Measurements from ENCODE around the gene DEFB108B.
"Not testable (repeated sequence)": the region's sequence is repeated elsewhere in the genome, so short reads cannot be mapped to it uniquely, and the experiment has no call there.

DEFB108B gene, protein sequence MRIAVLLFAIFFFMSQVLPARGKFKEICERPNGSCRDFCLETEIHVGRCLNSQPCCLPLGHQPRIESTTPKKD
- 0 reads per million in 2 donors for total RNA-seq

DNA sequence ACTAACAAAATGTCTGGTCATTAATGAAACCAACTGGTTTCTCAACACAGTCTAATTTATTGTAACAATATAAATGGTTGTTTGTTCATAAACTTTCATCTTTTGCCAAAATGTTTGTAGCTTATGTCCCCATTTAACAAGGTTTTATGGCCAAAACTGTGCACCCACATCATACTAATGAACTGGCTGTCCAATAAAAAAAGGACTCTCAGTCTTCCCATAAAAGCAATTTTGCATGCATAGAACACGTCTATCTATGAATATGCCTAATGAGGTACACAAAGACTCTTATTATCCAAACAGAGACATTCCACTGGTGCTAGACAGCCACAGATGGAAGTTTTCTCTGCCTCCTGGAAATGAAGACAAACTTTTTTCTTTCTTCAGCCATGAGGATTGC, at the start of gene DEFB108B:
TSS of gene DEFB108B (plus strand) at position 390 of the 400 bp plus-strand sequence. CDS start at position 390, 0 bp downstream.
- not testable (repeated sequence) for DNase-seq

DNA sequence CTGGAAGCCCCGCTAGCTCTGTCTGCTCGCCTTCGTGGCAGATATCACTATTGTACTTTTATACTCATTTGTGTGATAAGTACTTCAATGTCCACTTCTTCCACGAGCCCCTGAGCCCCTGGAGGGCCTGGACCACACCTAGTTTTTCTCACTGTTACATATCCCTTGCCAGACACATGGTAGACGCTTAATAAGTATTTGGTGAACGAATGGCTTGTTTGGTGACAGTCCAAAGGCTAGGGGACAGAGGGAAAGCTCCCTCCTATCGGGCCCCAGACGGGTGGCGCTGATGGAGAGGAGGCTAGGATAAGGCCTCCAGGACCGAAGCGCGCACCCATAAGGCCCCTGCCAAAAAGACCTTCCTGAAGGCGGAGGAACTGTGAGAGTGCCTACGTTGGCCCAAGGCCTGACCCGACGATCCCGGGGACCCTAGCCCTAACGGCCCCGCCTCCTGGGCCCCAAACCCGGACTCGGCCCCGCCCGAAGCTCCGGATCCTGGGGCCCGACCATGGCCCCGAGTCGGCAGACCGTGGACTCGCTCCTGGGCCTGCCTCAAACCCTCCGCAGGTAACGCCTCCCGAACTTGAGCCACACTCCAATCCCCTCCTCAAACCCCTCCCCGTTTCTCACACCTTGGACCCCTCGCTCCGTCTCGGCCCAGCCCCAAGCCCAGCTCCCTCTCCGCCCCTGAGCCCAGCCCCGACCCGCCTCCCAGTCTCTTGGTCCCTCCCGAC, 46.7 kb upstream of the DEFB108B start:
- DNase-seq: not testable (repeated sequence)

DNA sequence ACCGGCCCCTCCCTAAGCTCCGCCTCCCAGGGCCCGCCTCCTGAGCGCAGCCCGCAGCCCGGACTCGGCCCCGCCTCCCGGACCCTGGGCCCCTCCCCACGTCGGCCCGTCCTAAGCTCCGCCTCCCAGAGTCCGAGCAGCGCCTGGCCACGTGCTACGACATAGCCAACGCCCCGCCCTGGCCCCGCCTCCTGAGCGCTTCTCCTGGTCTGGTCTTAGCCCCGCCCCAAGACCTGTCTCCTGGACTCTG, 46.2 kb upstream of the DEFB108B start:
- DNase-seq: peak; percentile 94

DNA sequence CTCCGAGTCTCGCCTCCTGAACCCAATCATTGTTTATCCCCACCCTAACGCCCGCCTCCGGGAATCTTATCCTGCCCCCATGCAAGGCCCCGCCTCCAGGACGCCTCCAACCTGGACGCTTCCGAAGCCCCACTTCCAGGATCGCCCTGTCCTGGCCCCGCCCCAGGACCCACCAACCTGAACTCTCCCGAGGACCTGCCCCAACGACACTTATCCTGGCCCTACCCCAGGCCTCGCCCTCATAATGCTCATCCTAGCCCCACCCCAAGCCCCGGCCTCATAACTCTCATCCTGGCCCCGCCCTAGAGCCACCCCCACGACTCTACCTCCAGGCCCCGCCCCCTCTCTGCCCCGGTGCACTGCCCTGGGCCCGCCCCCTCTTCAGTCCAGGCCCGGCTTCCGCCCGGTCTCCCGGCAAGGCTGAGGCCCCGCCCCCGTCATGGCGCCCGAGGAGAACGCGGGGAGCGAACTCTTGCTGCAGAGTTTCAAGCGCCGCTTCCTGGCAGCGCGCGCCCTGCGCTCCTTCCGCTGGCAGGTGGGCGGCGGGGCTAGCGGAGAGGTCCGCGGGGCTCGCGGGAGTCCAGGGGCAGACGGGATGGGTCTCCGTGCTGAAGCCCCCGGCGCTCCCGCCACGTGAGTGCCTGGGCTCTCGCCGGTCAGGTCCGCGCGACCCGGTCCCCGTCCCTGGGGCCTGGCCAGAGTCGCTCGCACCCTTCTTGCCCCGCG, 45.7 kb upstream of the DEFB108B start:
- peak; percentile 78 for DNase-seq

DNA sequence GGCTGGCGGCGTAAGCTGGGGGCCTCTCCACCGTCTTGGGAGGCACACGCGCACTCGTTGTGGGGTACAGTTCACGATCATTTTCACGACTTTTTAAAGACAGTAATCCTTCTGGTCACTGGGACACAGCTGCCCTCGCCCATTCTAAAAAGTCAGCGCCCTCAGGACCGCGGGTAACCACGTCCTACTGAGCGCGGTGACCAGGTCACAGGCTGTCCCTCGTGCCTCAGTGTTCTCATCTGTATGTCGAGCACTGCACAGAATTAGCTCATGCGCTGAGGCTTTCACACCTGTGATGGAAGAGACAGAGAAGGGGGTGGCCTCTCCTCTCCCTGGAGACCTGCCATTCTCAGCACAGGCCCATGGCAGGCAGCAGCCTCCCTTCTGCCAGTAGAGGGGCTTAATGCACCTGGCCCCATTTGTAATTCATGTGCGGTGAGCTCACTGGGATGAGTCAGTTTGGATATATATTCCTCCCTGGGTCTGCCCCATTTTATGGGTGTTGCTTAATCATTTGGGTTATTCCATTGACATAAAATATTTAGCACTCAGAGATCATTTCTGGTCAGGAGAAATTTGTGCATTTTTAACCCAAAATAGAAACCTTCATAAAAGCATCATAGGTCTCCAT, 45.1 kb upstream of the DEFB108B start:
- DNase-seq: not testable (repeated sequence)

DNA sequence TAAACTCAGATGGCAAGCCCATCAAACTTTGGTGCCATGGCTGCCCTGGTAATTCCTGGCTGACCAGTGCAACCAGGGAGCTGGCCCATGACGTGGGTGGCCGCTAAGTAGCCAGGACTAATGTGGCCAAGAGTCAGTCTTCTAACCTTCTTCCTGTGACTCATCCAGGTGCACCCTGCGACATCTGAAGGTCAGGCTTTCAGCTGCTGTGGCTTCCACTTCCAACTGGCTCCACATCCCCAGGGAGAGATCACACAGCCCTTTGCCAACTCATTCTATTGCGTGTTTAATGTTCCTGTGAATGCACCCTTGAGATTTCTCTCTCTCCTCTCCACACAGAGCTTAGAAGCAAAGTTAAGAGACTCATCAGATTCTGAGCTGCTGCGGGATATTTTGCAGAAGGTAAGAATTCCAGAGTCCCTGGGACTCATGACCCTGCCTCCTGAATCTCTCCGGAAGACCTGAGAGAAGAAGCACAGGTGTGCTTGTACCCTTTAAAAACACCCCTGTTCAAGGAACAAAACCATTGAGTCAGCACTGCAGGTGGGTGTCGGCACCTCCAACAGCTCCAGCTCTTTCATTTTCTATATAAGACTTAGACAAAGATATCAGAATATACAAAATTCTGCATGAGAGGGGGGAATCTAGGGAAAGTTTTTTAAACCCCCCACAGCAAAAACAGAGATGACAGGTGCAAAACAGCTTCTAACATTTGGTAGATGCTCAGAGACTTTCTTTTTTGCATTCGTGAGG, 43.4 kb upstream of the DEFB108B start:
- DNase-seq: not testable (repeated sequence)

DNA sequence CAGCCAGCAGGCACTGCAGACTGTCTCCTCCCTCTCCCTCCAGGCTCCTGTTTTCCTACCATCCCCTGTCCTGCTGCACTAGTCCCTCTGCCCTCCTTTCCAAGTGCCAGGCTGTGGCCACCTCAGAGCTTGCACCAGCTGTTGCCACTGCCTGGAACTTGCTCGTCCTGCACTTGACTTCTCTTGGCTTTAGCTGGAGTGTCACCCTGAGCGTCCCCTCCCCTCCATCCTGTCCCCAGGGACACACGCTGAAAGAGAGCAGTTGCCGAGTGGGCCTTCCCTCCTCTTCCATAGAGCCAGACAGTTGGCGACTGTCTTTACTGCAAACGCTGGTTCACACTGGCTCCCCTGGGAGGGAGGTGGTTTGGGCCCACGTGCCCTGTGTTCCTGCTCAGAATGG, 41.9 kb upstream of the DEFB108B start:
- DNase-seq: not testable (repeated sequence)

DNA sequence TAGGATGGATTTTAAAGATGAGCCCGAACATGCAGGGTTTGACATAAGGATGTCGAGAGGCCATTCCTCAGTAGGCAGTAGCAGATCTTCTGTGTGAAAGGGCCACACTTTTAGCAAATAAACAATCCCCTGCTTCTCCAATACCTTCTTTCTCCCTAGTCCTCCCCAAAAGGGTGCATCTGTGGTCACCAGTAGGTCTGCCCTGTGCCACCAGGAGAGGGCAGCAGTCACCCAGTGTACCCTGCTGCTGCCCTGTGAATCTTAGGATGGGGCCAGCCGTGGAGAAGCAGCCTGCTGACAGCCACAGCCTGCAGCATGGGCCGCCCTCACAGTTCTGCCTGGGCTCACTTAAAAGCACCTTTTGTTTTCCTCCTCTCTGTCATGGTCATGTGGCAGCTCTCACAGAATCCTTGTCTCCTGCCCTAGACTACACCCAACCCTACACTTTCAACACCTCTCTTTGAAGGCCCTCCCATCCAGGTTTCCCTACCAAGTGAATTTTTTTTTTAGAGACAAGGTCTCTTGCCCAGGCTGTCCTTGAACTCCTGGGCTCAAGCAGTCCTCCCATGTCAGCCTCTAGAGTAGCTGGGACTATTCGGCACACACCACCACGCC, 40.3 kb upstream of the DEFB108B start:
- DNase-seq: not testable (repeated sequence)

DNA sequence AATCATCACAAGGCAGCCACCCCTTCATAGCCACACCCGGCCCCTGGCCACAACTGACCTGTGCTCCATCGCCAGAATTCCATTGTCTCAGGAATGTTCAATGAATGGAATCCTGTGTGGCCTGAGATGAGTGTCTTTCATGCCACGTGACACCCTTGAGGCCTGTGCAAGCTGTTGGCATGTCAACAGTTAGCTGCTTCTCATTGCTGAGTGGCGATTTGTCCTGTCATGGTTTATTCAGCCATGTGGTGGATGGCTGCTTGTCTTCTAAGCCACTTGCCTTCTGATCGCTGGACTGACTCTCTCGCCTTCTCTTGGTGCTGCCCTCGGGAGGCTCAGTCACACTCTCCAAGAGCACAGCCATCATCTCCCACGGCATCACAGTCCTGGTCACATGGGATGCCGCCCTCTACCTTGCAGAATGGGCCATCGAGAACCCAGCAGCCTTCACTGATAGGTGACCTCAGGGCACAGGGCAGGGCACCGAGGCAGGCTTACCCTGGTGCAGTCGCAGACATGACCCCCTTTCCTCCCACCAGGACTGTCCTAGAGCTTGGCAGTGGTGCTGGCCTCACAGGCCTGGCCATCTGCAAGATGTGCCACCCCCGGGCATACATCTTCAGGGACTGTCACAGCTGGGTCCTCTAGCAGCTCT, 38.5 kb upstream of the DEFB108B start:
- DNase-seq: not testable (repeated sequence)

DNA sequence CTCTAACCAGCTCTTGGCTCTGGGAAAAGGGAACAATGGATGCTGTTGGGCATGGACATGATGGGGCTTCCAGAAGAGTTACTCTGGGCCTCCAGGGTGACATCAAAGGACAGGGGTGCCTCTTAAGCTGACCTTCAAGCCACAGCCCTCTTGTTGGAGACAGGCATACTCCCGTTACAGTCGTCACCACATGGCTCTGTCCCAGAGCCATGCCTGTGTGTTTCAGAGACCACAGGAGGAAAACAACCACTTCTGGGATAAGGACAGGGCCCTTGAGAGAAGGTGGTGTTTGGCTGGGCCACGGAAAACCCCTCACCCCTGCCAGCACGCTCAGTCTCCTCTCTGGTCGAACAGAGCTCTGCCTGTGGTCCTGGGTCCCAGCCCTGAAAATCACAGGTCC, 37.8 kb upstream of the DEFB108B start:
- not testable (repeated sequence) for DNase-seq

DNA sequence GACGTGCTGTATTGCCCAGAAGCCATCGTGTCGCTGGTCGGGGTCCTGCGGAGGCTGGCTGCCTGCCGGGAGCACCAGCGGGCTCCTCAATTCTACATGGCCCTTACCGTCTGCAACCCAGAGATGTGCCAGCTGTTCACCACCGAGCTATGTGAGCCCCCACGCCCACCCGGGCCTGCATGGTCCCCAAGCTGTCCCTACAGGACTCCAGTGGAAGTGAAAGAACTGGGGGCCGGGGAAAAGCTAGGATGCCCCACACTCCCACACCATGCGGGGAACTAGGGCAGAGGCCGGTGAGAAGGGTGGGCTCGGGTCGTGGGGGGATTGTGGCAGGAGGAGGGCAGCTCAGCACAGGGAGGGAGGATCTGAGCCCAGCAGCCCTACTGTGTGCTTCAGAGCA, 37.0 kb upstream of the DEFB108B start:
- DNase-seq: not testable (repeated sequence)

DNA sequence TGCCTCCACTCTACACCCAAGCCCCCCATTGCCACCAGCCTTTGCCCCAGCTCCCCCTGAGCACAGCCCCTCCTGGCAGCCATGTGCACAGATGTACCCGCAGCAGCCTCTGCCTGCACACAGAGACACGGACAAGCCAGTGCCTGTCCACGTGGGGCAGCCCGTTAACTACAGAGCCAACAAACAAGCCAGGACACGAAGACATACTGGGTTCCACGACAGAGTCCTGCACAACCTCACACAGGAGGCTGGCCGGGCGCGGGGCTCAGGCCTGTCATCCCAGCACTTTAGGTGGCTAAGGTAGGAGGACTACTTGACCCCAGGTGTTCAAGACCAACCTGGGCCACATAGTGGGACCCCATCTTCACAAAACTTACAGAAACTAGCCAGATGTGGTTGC, 36.2 kb upstream of the DEFB108B start:
- DNase-seq: not testable (repeated sequence)

DNA sequence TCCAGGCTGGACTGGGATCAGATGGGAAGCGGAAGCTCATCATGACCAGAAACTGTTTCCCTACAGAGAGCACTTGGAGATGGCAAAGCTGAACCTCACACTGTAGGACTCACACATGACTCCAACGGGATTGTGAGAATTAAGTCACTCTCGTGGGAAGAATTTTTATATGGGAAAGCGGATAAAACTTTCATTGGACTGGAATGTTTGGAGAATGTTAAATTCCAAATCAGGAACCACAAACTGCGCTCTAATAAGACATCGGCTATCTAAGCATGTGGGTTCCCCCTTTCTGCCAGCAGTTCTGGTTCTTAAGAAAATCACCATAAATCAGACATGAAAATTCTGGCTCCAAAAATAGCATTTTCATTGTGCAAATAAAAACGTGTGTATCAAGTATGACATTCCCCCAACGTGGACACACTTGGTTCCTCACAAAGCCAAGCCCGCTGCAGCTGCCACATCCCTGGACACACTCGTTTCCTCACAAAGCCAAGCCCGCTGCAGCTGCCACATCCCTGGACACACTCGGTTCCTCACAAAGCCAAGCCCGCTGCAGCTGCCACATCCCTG, 33.4 kb upstream of the DEFB108B start:
- DNase-seq: not testable (repeated sequence)

DNA sequence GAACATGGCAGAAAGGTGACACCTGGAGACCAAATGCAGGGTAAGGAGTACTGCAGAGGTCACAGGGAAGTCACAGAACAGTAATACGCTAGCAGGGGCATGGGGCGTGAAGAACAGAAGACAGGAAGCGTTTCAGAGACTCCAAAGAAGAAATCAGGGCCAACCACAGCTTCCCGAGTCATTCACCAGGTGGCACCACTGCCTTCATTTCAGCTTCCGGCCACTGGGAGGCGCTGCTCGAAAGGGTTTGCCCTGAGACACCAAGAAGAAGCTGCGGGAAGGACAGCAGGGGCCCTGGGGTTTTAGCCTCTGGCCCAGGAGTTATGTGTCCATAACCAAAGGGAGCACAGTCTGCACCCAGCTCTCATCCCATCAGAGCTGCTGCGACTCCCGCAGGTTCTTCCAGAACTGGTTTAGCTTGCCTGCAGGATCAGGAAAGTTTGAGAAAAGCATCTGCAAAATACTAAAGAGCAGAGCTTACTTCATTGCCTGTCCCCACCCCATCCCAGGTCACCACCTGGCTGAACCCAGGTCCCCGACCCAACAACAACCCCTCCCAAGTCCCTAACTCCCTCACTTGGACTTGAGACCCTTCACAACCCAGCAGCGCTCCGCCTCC, 32.6 kb upstream of the DEFB108B start:
- DNase-seq: peak; percentile 33

DNA sequence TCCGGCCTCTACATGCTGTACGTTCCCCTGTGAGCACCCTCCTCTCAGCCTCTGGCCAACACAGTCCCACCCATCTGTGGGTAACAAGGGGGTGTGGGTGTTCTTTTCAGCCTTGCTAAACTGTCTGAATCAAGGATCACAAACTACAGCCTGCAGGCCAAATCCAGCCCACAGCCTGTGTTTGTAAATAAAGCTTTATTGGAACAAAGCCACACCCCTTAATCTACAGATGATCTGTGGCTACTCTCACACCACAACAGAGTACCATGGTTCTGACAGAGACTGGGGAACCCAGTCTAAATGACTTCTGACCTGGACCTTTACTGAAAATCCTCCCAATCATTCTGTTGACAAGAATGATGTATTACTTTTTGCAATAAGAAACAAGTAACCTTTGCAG, 32.0 kb upstream of the DEFB108B start:
- not testable (repeated sequence) for DNase-seq

DNA sequence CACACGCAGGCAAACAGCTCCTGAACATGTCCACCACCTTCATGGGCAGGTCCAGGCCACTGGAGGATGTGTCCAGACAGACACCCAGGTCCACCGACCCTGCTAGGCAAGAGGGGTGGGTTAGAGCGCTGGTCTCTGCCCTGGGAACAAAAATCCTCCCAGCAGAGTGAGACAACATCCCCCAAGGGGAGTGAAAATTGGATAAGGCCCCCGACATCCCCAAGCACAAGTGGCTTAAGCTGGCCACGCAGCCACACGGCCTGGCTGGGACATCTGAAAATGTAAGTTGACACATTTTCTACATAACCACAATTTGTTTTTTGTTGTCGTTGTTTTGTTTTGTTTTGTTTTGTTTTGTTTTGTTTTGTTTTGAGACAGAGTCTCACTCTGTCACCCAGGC, 30.1 kb upstream of the DEFB108B start:
- not testable (repeated sequence) for DNase-seq

DNA sequence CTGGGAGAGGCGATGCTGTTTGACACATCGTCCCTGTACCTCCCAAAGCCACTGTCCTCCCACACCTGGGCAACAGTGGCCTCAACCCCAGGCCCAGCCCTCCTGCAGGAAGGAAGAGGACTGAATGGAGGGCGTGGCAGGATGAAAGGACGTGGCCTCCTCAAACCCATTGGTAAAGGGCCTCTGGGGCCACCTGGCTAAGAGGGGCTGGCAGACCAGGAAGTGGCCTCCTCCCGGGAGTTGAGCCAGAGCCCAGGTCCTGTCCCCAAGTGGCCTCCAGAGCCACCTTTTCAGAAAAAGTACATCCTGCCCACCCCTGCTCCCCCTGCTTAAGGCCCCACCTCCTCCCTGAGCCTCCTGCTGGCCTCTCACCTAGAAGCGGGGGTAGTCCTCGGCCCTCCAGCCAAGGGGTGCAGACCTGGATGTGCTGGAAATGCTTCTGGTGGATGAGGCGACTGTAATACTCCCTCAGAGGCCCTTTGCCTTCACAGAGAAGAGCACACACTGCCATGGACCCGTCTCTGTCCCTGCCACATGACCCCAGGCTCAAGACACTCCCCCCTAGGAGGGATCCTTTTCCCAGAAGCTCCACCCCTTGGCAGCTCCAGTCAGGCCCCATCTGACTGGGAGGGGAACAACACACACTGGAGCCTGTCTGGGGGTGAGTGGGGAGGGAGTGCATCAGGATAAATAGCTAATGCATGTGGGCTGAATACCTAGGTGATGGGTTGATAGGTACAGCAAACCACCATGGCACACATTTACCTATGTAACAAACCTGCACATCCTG, 28.6 kb upstream of the DEFB108B start:
- DNase-seq: not testable (repeated sequence)

DNA sequence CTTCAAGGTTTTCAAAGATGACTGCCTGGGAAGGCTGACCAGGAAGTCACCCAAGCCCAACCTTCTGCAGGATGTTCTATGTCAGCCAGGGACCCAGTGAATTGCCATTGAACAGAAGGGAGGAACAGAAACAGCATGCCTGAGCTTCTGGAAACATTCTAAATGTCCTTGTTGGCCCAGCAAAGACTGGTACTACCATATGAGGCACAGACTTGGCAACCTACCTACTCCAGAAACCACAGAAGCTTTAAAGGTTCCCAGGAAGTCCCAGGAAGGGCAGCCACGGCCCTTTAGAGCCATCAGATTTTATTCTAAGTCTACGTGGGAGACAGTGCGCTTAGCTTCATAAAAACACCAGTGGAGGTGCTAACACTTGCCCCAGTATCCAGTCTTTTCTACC, 20.5 kb upstream of the DEFB108B start:
- not testable (repeated sequence) for DNase-seq

DNA sequence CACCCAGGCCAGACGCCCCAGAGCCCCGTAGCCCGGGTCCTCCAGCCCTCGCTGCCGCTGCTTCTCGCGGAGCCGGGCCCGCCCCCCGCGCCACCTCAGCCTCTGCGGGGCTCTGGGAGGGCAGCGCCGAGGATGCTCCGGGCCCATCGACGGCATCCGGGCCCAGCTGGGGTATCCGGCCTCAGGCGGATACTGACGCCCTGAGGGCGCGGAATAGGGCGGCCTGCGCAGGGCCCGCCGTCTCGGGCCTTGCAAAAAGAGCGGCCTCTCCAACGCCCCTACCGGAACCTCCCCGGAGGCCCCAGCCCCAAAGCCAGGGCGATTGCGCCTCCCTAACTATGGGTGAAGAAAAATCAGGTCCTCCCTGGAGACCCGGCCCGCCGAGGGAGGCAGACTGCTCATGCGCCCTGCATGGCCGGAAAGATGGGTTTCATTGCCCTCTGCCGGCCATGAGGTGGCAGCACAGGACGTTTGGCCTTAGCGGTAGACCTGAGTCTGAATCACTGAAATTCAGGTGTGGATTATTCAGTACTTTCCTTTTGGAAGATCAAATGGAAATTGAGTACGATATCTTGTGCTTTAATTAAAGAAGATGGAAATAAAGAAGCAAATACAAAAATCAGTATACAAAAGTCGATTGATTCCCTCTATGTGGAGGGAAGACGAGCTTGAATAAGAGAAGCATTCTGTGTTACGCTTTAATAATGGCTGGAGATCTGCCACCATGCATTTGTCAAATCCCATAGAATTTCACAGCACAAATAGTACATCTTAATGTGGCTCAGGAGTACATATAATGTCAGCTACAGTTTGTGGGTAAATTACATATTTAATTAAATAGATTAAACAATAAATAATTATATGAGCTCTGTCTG, 19.3 kb upstream of the DEFB108B start:
- peak; percentile 61 for DNase-seq
